Right atrium auricular region (tissue), 2 donors: ENCODE measurements around the gene CDIP1. TPM values are rescaled to one million over a fixed set of nuclear protein-coding genes. Genes with fewer than 3 reads are reported as not detected.

Experiments
- DNase-seq: peaks from one replicate; pipeline ENCODE4 v3.0.0-alpha.2; 2019; ENCODE audit warnings: low spot score
- H3K27ac ChIP-seq, 2 donors: fragments of 200-600 bp; sonication (generic); 1 replicate in 1 of 2; 2 replicates in 1 of 2; pipeline ENCODE4 v1.5.1; 2016 to 2019
- H3K27me3 ChIP-seq, 2 donors: fragments of 200-600 bp; sonication (generic); one replicate each; pipeline versions ENCODE4 v1.5.1 to v1.6.0; 2017 to 2019
- H3K36me3 ChIP-seq: fragments of 200-600 bp; sonication (generic); one replicate; pipeline ENCODE4 v1.5.1; 2016
- H3K4me1 ChIP-seq, 2 donors: fragments of 200-600 bp; sonication (generic); one replicate each; pipeline versions ENCODE4 v1.5.1 to v1.6.0; 2017 to 2019
- H3K4me3 ChIP-seq, 2 donors: fragments of 200-600 bp; sonication (generic); 1 replicate in 1 of 2; 2 replicates in 1 of 2; pipeline ENCODE4 v1.5.1; 2017 to 2019; ENCODE audit warnings: mild to moderate bottlenecking in 1 of 2, moderate library complexity in 1 of 2
- H3K9me3 ChIP-seq, 2 donors: fragments of 200-600 bp; sonication (generic); one replicate each; pipeline ENCODE4 v1.5.1; 2019
- total RNA-seq, 2 donors: library from RNA; depleted of rRNA; stranded (reverse); fragments of >200 nt; gene quantifications; one replicate each; pipeline ENCODE4 v1.1.0, GENCODE V29; 2016
- TF ChIP-seq, protein P1 (sequence below), 2 donors: fragments of 200-600 bp; sonication (generic); IDR thresholded peaks; one replicate each; pipeline ENCODE4 v1.5.1; 2019; ENCODE audit warnings: antibody characterized with exemption in 2 of 2

CDIP1 gene
- total RNA-seq, 2 donors from 2014 or later = 29.6 to 42.9 TPM

GRCh38 chr16:4566144-4566543 lies 27.6 kb upstream of the CDIP1 start:
- no peaks in the 10 kb centered on the region for H3K27me3 ChIP-seq
- no peaks in the 10 kb centered on the region for H3K9me3 ChIP-seq
- TF ChIP-seq, protein P1, sequence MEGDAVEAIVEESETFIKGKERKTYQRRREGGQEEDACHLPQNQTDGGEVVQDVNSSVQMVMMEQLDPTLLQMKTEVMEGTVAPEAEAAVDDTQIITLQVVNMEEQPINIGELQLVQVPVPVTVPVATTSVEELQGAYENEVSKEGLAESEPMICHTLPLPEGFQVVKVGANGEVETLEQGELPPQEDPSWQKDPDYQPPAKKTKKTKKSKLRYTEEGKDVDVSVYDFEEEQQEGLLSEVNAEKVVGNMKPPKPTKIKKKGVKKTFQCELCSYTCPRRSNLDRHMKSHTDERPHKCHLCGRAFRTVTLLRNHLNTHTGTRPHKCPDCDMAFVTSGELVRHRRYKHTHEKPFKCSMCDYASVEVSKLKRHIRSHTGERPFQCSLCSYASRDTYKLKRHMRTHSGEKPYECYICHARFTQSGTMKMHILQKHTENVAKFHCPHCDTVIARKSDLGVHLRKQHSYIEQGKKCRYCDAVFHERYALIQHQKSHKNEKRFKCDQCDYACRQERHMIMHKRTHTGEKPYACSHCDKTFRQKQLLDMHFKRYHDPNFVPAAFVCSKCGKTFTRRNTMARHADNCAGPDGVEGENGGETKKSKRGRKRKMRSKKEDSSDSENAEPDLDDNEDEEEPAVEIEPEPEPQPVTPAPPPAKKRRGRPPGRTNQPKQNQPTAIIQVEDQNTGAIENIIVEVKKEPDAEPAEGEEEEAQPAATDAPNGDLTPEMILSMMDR (IDR thresholded peaks at IDR 0.05) = no peak
- no peak overlapping the region for H3K27ac ChIP-seq
- no peak overlapping the region for H3K4me3 ChIP-seq
- no peak for DNase-seq
- H3K4me1 ChIP-seq = no peaks in the 10 kb centered on the region
- H3K36me3 ChIP-seq = no peaks in the 10 kb centered on the region

DNA sequence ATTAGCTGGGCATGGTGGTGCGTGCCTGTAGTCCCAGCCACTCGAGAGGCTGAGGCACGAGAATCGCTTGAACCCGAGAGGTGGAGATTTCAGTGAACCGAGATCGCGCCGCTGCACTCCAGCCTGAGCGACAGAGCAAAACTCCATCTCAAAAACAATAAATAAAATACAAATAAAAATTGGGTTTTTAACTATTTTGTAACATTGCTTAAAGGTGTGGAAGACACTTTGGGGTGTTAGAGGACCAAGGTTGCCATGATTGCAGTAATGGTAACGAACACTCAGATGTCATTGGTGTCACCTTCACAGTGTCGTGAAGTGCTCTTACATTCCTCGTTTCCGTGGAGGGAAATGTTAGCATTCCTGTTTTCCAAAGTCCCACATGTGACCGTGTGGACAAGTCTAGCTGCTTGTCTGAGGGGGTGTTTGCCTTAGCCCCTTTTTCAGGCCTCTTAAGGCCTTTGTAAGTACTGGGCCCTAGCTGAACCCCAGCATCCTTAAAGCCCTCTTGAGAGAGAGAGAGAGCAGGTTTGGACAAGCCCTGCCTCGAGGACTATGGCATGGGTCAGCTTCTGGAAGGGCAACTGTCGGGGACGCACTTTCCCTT lies 26.2 kb upstream of the CDIP1 start:
- no peak overlapping the region for H3K27ac ChIP-seq
- H3K27me3 ChIP-seq = no peaks in the 10 kb centered on the region
- no peak for DNase-seq
- H3K4me1 ChIP-seq = no peaks in the 10 kb centered on the region
- no peak overlapping the region for H3K4me3 ChIP-seq
- H3K36me3 ChIP-seq = no peaks in the 10 kb centered on the region
- no peaks in the 10 kb centered on the region for H3K9me3 ChIP-seq
- TF ChIP-seq, protein P1 (IDR thresholded peaks at IDR 0.05) = no peak

DNA sequence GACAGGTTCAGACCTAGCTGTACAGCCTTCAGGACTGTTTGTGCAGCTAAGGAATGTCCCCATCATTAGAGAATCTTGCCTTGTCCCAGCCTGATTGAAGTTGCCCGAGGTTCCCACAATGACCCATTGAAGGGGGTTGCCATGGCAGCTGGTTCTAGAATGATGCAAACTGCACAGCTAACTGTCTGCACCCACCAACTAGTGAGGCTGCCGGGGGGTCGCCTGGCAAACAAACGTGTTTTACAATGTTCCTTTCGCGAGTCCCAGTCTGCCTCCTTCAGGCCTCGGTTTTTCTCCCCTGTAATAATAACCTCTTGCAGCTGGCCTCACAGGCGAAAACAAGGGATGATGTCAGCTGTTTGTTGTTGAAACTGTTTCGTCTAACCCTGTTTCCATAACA lies 23.0 kb upstream of the CDIP1 start:
- DNase-seq = no peak
- H3K9me3 ChIP-seq = no peaks in the 10 kb centered on the region
- H3K4me3 ChIP-seq = no peak overlapping the region
- TF ChIP-seq, protein P1 (IDR thresholded peaks at IDR 0.05) = no peak
- no peak overlapping the region for H3K27ac ChIP-seq
- no peaks in the 10 kb centered on the region for H3K4me1 ChIP-seq
- no peaks in the 10 kb centered on the region for H3K36me3 ChIP-seq
- no peaks in the 10 kb centered on the region for H3K27me3 ChIP-seq

GRCh38 chr16:4557973-4558372 lies 19.4 kb upstream of the CDIP1 start:
- Histone ChIP-seq H3K4me3 (no peak overlapping the region), H3K27me3 (no peaks in the 10 kb centered on the region), H3K36me3 (no peaks in the 10 kb centered on the region), H3K4me1 (no peaks in the 10 kb centered on the region), H3K9me3 (no peaks in the 10 kb centered on the region), H3K27ac (no peak overlapping the region)
- TF ChIP-seq, protein P1 (IDR thresholded peaks at IDR 0.05) = no peak
- no peak for DNase-seq

GRCh38 chr16:4556580-4556979 lies 18.0 kb upstream of the CDIP1 start:
- no peak overlapping the region for H3K27ac ChIP-seq
- no peaks in the 10 kb centered on the region for H3K27me3 ChIP-seq
- TF ChIP-seq, protein P1 (IDR thresholded peaks at IDR 0.05) = no peak
- no peaks in the 10 kb centered on the region for H3K9me3 ChIP-seq
- no peaks in the 10 kb centered on the region for H3K4me1 ChIP-seq
- no peaks in the 10 kb centered on the region for H3K36me3 ChIP-seq
- DNase-seq = no peak
- no peak overlapping the region for H3K4me3 ChIP-seq

- Histone ChIP-seq H3K36me3 (no peaks in the 10 kb centered on the region), H3K4me3 (no peak within 1 kb of the TSS), H3K4me1 (no peaks in the 10 kb centered on the region), H3K9me3 (no peaks in the 10 kb centered on the region), H3K27me3 (no peaks in the 10 kb centered on the region), H3K27ac (no peak within 1 kb of the TSS)
- TF ChIP-seq, protein P1 (IDR thresholded peaks at IDR 0.05) = no peak
- DNase-seq = no peak
Measured at GRCh38 chr16:4556112-4556511, 17.5 kb upstream of the CDIP1 start, which contains the start of gene C16orf96. C16orf96 (plus strand) TSS chr16:4556340; CDS start chr16:4556490, 150 bp downstream.
